Duodenal mucosa (tissue), 2 donors: Measurements from ENCODE around the gene CBL.
"Not testable (repeated sequence)": the region's sequence is repeated elsewhere in the genome, so short reads cannot be mapped to it uniquely, and the experiment has no call there.

Experiments used
- H3K27ac ChIP-seq: one replicate; pipeline ENCODE4 v1.7.0; 2013; ENCODE audit warnings: low read depth, low read length
- H3K27me3 ChIP-seq, 2 donors: one replicate each; pipeline ENCODE4 v1.7.0; 2013; ENCODE audit warnings: low read length in 2 of 2, control low read depth in 1 of 2; ENCODE audit not compliant: insufficient read depth in 2 of 2, control insufficient read depth in 1 of 2
- H3K36me3 ChIP-seq, 2 donors: one replicate each; pipeline ENCODE4 v1.7.0; 2013; ENCODE audit warnings: low read length in 2 of 2, control low read depth in 1 of 2; ENCODE audit not compliant: insufficient read depth in 2 of 2, control insufficient read depth in 1 of 2
- H3K4me1 ChIP-seq, 2 donors: one replicate each; pipeline ENCODE4 v1.7.0; 2013; ENCODE audit warnings: low read length in 2 of 2, control low read depth in 1 of 2; ENCODE audit not compliant: insufficient read depth in 2 of 2, control insufficient read depth in 1 of 2
- H3K4me3 ChIP-seq, 2 donors: one replicate each; pipeline ENCODE4 v1.7.0; 2013; ENCODE audit warnings: low read length in 2 of 2, low read depth in 1 of 2
- H3K9ac ChIP-seq, 2 donors: one replicate each; pipeline ENCODE4 v1.7.0; 2013; ENCODE audit warnings: low read length in 2 of 2, low read depth in 1 of 2
- H3K9me3 ChIP-seq, 2 donors: one replicate each; pipeline ENCODE4 v1.7.0; 2013; ENCODE audit warnings: low read length in 2 of 2, control low read depth in 1 of 2; ENCODE audit not compliant: control insufficient read depth in 1 of 2

The CBL gene

GRCh38 chr11:119193001-119193400 is 13.1 kb upstream of the CBL start:
- Histone ChIP-seq H3K4me1 (peaks cover 6 to 19% of the 10 kb centered on the region in 2 donors), H3K27me3 (no peaks in the 10 kb centered on the region), H3K9ac (no peak overlapping the region), H3K36me3 (no peaks in the 10 kb centered on the region), H3K9me3 (no peaks in the 10 kb centered on the region), H3K4me3 (no peak overlapping the region), H3K27ac (no peak overlapping the region)

GRCh38 chr11:119193626-119194025 is 12.5 kb upstream of the CBL start:
- H3K9ac ChIP-seq = no peak overlapping the region
- H3K27ac ChIP-seq = no peak overlapping the region
- H3K36me3 ChIP-seq = no peaks in the 10 kb centered on the region
- H3K4me1 ChIP-seq = peaks cover 6 to 17% of the 10 kb centered on the region in 2 donors
- no peak overlapping the region for H3K4me3 ChIP-seq
- no peaks in the 10 kb centered on the region for H3K27me3 ChIP-seq
- no peaks in the 10 kb centered on the region for H3K9me3 ChIP-seq

GRCh38 chr11:119194811-119195440 is 11.2 kb upstream of the CBL start:
- no peak overlapping the region for H3K4me3 ChIP-seq
- H3K4me1 ChIP-seq = peaks cover 6% of the 10 kb centered on the region in 2 donors
- no peaks in the 10 kb centered on the region for H3K9me3 ChIP-seq
- H3K27me3 ChIP-seq = no peaks in the 10 kb centered on the region
- no peaks in the 10 kb centered on the region for H3K36me3 ChIP-seq
- no peak overlapping the region for H3K9ac ChIP-seq
- H3K27ac ChIP-seq = no peak overlapping the region

- Histone ChIP-seq H3K27ac (no peak overlapping the region), H3K9ac (no peak overlapping the region), H3K4me1 (peaks cover 6% of the 10 kb centered on the region in 2 donors), H3K36me3 (no peaks in the 10 kb centered on the region), H3K4me3 (no peak overlapping the region), H3K9me3 (no peaks in the 10 kb centered on the region), H3K27me3 (no peaks in the 10 kb centered on the region)
These were observed 10.5 kb upstream of the CBL start for GRCh38 chr11:119195680-119196079.

- no peak overlapping the region for H3K27ac ChIP-seq
- no peak overlapping the region for H3K9ac ChIP-seq
- no peaks in the 10 kb centered on the region for H3K36me3 ChIP-seq
- no peaks in the 10 kb centered on the region for H3K27me3 ChIP-seq
- H3K4me1 ChIP-seq = peaks cover 6% of the 10 kb centered on the region in 2 donors
- no peaks in the 10 kb centered on the region for H3K9me3 ChIP-seq
- H3K4me3 ChIP-seq = no peak overlapping the region
These were observed 9.2 kb upstream of the CBL start for GRCh38 chr11:119196833-119197483.

- H3K27ac ChIP-seq = no peak overlapping the region
- H3K9ac ChIP-seq = no peak overlapping the region
- H3K4me3 ChIP-seq = no peak overlapping the region
- no peaks in the 10 kb centered on the region for H3K27me3 ChIP-seq
- no peaks in the 10 kb centered on the region for H3K9me3 ChIP-seq
- peaks cover 6% of the 10 kb centered on the region in 2 donors for H3K4me1 ChIP-seq
- H3K36me3 ChIP-seq = no peaks in the 10 kb centered on the region
These were observed 7.2 kb upstream of the CBL start for GRCh38 chr11:119198925-119199324.

GRCh38 chr11:119201236-119201635 is 4.9 kb upstream of the CBL start:
- H3K36me3 ChIP-seq, H3K9ac ChIP-seq, H3K27ac ChIP-seq, H3K4me1 ChIP-seq, H3K4me3 ChIP-seq, H3K9me3 ChIP-seq, H3K27me3 ChIP-seq: not testable (repeated sequence)

GRCh38 chr11:119202554-119202953 is 3.6 kb upstream of the CBL start:
- H3K9me3 ChIP-seq = no peaks in the 10 kb centered on the region
- no peaks in the 10 kb centered on the region for H3K36me3 ChIP-seq
- peaks cover 8 to 9% of the 10 kb centered on the region in 2 donors for H3K4me1 ChIP-seq
- H3K4me3 ChIP-seq = no peak overlapping the region
- no peak overlapping the region for H3K27ac ChIP-seq
- no peak overlapping the region for H3K9ac ChIP-seq
- H3K27me3 ChIP-seq = no peaks in the 10 kb centered on the region

GRCh38 chr11:119204066-119204465 is 2.1 kb upstream of the CBL start:
- H3K9ac ChIP-seq = no peak overlapping the region
- peaks cover 12 to 14% of the 10 kb centered on the region in 2 donors for H3K4me1 ChIP-seq
- H3K27me3 ChIP-seq = no peaks in the 10 kb centered on the region
- H3K36me3 ChIP-seq = no peaks in the 10 kb centered on the region
- H3K27ac ChIP-seq = no peak overlapping the region
- no peak overlapping the region for H3K4me3 ChIP-seq
- no peaks in the 10 kb centered on the region for H3K9me3 ChIP-seq

GRCh38 chr11:119205080-119205479 is 1.1 kb upstream of the CBL start:
- Histone ChIP-seq H3K27ac (no peak overlapping the region), H3K27me3 (no peaks in the 10 kb centered on the region), H3K4me1 (peaks cover 14 to 18% of the 10 kb centered on the region in 2 donors), H3K4me3 (peak overlapping the region in 1 of 2 donors; percentile 81), H3K36me3 (no peaks in the 10 kb centered on the region), H3K9me3 (no peaks in the 10 kb centered on the region), H3K9ac (peak overlapping the region in 1 of 2 donors; percentile 60)
